ENCODE data around the gene TTC7B.
"Not testable (repeated sequence)": the region's sequence is repeated elsewhere in the genome, so short reads cannot be mapped to it uniquely, and the experiment has no call there.

The TTC7B gene

GRCh38 chr14:90815822-90816662 lies at the start of gene TTC7B:
TTC7B (minus strand) TSS chr14:90816430; CDS start chr14:90816295, 135 bp downstream.
- DNase-seq (ENCODE audit: low read depth), result no peak

GRCh38 chr14:90864741-90865140 lies 48.5 kb upstream of the TTC7B start:
- DNase-seq (ENCODE audit: low read depth), result no peak

- DNase-seq (ENCODE audit: low read depth), result no peak
These were observed 42.3 kb upstream of the TTC7B start for GRCh38 chr14:90858511-90858910.

GRCh38 chr14:90857866-90858265 lies 41.6 kb upstream of the TTC7B start:
- no peak for DNase-seq (ENCODE audit: low read depth)

- not testable (repeated sequence) for DNase-seq (ENCODE audit: low read depth)
These were observed 39.9 kb upstream of the TTC7B start for GRCh38 chr14:90856115-90856514.

- no peak for DNase-seq (ENCODE audit: low read depth)
These were observed 36.9 kb upstream of the TTC7B start for GRCh38 chr14:90853116-90853515.

- no peak for DNase-seq (ENCODE audit: low read depth)
These were observed 35.3 kb upstream of the TTC7B start for GRCh38 chr14:90851327-90852036.

GRCh38 chr14:90850487-90850886 lies 34.3 kb upstream of the TTC7B start:
- no peak for DNase-seq (ENCODE audit: low read depth)

GRCh38 chr14:90849787-90850444 lies 33.7 kb upstream of the TTC7B start:
- no peak for DNase-seq (ENCODE audit: low read depth)

- no peak for DNase-seq (ENCODE audit: low read depth)
These were observed 32.9 kb upstream of the TTC7B start for GRCh38 chr14:90848944-90849731.

GRCh38 chr14:90846511-90846910 lies 30.3 kb upstream of the TTC7B start:
- no peak for DNase-seq (ENCODE audit: low read depth)

GRCh38 chr14:90844321-90844720 lies 28.1 kb upstream of the TTC7B start:
- DNase-seq (ENCODE audit: low read depth), result no peak

GRCh38 chr14:90842726-90843125 lies 26.5 kb upstream of the TTC7B start:
- DNase-seq (ENCODE audit: low read depth), result no peak

- not testable (repeated sequence) for DNase-seq (ENCODE audit: low read depth)
These were observed 24.4 kb upstream of the TTC7B start for GRCh38 chr14:90840667-90841066.

GRCh38 chr14:90839889-90840266 lies 23.6 kb upstream of the TTC7B start:
- DNase-seq (ENCODE audit: low read depth), result no peak

GRCh38 chr14:90839024-90839888 lies 23.0 kb upstream of the TTC7B start:
- DNase-seq (ENCODE audit: low read depth), result no peak

GRCh38 chr14:90838531-90838930 lies 22.3 kb upstream of the TTC7B start:
- not testable (repeated sequence) for DNase-seq (ENCODE audit: low read depth)

GRCh38 chr14:90837355-90837754 lies 21.1 kb upstream of the TTC7B start:
- DNase-seq (ENCODE audit: low read depth), result no peak

GRCh38 chr14:90836692-90837063 lies 20.4 kb upstream of the TTC7B start:
- no peak for DNase-seq (ENCODE audit: low read depth)

- DNase-seq (ENCODE audit: low read depth), result no peak
These were observed 15.6 kb upstream of the TTC7B start for GRCh38 chr14:90831821-90832220.

Data from activated T-helper 1 cell treated with Interleukin-2 at 50 U/mL for 16 hours (primary cell).